ENCODE results near the gene GUCY2F.

GUCY2F gene

GRCh38 chrX:109487640-109488039 lies 5.8 kb upstream of the GUCY2F start:
- DNase-seq (ENCODE audit: low read depth in 2 of 2) = no peak
- H3K4me3 ChIP-seq (replicated peaks in 1 of 2; ENCODE audit: low read depth in 2 of 2, low read length in 2 of 2) = no peak overlapping the region
- TF ChIP-seq CTCF (IDR thresholded peaks at IDR 0.05; ENCODE audit: low read depth, low read length) = no peak

- H3K4me3 ChIP-seq (replicated peaks in 1 of 2; ENCODE audit: low read depth in 2 of 2, low read length in 2 of 2) = no peak overlapping the region
- TF ChIP-seq CTCF (IDR thresholded peaks at IDR 0.05; ENCODE audit: low read depth, low read length) = peak; percentile 79
- peak; percentile 76 to 77 for DNase-seq (ENCODE audit: low read depth in 2 of 2)
Observed at GRCh38 chrX:109485470-109486340, 3.8 kb upstream of the GUCY2F start.

GRCh38 chrX:109484886-109485285 lies 3.0 kb upstream of the GUCY2F start:
- H3K4me3 ChIP-seq (replicated peaks in 1 of 2; ENCODE audit: low read depth in 2 of 2, low read length in 2 of 2) = no peak overlapping the region
- TF ChIP-seq CTCF (IDR thresholded peaks at IDR 0.05; ENCODE audit: low read depth, low read length) = no peak
- no peak for DNase-seq (ENCODE audit: low read depth in 2 of 2)

GRCh38 chrX:109475174-109475891 lies 6.6 kb downstream of the GUCY2F start:
- TF ChIP-seq CTCF (IDR thresholded peaks at IDR 0.05; ENCODE audit: low read depth, low read length) = peak; percentile 51
- peak; percentile 56 to 57 for DNase-seq (ENCODE audit: low read depth in 2 of 2)
- no peak overlapping the region for H3K4me3 ChIP-seq (replicated peaks in 1 of 2; ENCODE audit: low read depth in 2 of 2, low read length in 2 of 2)

- H3K4me3 ChIP-seq (replicated peaks in 1 of 2; ENCODE audit: low read depth in 2 of 2, low read length in 2 of 2) = no peak overlapping the region
- peak; percentile 38 to 77 for DNase-seq (ENCODE audit: low read depth in 2 of 2)
- TF ChIP-seq CTCF (IDR thresholded peaks at IDR 0.05; ENCODE audit: low read depth, low read length) = peak; percentile 22
Observed at GRCh38 chrX:109472939-109473735, 8.7 kb downstream of the GUCY2F start.

- H3K4me3 ChIP-seq (replicated peaks in 1 of 2; ENCODE audit: low read depth in 2 of 2, low read length in 2 of 2) = no peak overlapping the region
- no peak for DNase-seq (ENCODE audit: low read depth in 2 of 2)
- no peak for TF ChIP-seq CTCF (IDR thresholded peaks at IDR 0.05; ENCODE audit: low read depth, low read length)
Observed at GRCh38 chrX:109464231-109464630, 17.7 kb downstream of the GUCY2F start.

All from cardiac fibroblast (primary cell).